Spleen (tissue), 11 donors: ENCODE data around the gene LIMK1. TPM values are rescaled to one million over a fixed set of nuclear protein-coding genes. Genes with fewer than 3 reads are reported as not detected.
A peak's percentile ranks its signal among the peaks of the same experiment; 100 is the strongest.

Experiments used
- DNase-seq: peaks from one replicate; pipeline ENCODE4 v3.0.0-alpha.2; 2020
- H3K27ac ChIP-seq, 8 donors: fragments of 200-600 bp; sonication (generic) in 7 of 8; 1 replicate in 4 of 8; 2 replicates in 4 of 8; pipeline versions ENCODE4 v1.5.0 to v1.8.0; 2016 to 2021; ENCODE audit warnings: inconsistent platforms in 4 of 8, mild to moderate bottlenecking in 4 of 8, moderate library complexity in 1 of 8
- H3K27me3 ChIP-seq, 7 donors: fragments of 200-600 bp; sonication (generic) in 6 of 7; replicated peaks in 1 of 7; 1 replicate in 4 of 7; 2 replicates in 3 of 7; pipeline versions ENCODE4 v1.5.0 to v1.8.0; 2016 to 2021; ENCODE audit warnings: inconsistent platforms in 3 of 7, mild to moderate bottlenecking in 1 of 7
- H3K36me3 ChIP-seq, 6 donors: fragments of 200-600 bp; sonication (generic) in 5 of 6; 1 replicate in 4 of 6; 2 replicates in 2 of 6; pipeline versions ENCODE4 v1.5.0 to v1.8.0; 2016 to 2021; ENCODE audit warnings: inconsistent platforms in 2 of 6
- H3K4me1 ChIP-seq, 6 donors: fragments of 200-600 bp; sonication (generic) in 5 of 6; 1 replicate in 3 of 6; 2 replicates in 3 of 6; pipeline versions ENCODE4 v1.5.0 to v1.8.0; 2016 to 2021; ENCODE audit warnings: inconsistent platforms in 3 of 6
- H3K4me3 ChIP-seq, 8 donors: fragments of 200-600 bp; sonication (generic) in 7 of 8; 1 replicate in 4 of 8; 2 replicates in 4 of 8; pipeline versions ENCODE4 v1.5.0 to v1.8.0; 2016 to 2021; ENCODE audit warnings: inconsistent platforms in 4 of 8, mild to moderate bottlenecking in 4 of 8, moderate library complexity in 2 of 8
- H3K9me3 ChIP-seq, 8 donors: fragments of 200-600 bp; sonication (generic) in 7 of 8; 1 replicate in 4 of 8; 2 replicates in 4 of 8; pipeline versions ENCODE4 v1.5.0 to v1.8.0; 2016 to 2021; ENCODE audit warnings: inconsistent platforms in 4 of 8
- POLR2A ChIP-seq, 3 donors: fragments of 450-650 bp; IDR thresholded peaks; one replicate each; pipeline ENCODE4 v1.5.1; 2017; ENCODE audit warnings: antibody characterized with exemption in 3 of 3, mild to moderate bottlenecking in 1 of 3
- POLR2AphosphoS5 ChIP-seq, 3 donors: sonication (generic); formaldehyde crosslinking; IDR thresholded peaks; one replicate each; pipeline ENCODE4 v1.5.1; 2017; ENCODE audit warnings: antibody characterized with exemption in 3 of 3
- WGBS, 5 donors: extraction: QIAGEN DNeasy Blood & Tissue Kit in 3 of 5; methylation state at CpG; one replicate each; pipeline versions ENCODE4 v1.1.5 to v1.1.7; 2013 to 2018; 5-methylcytosine and 5-hydroxymethylcytosine counted together
- intact Hi-C: fragments of 100-400 bp; cut with DNase I; formaldehyde crosslinking; loops from one replicate; pipeline ENCODE4 v1.15.0; 2023; ENCODE audit warnings: low total_unique reads
- polyA plus RNA-seq, 3 donors: library from polyadenylated mRNA; stranded (reverse); fragments of 200-250 nt; gene quantifications; one replicate each; pipeline ENCODE4 v1.2.1, GENCODE V29; 2013
- total RNA-seq, 7 donors: library from RNA; depleted of rRNA in 3 of 7; stranded (reverse); fragments of >200 nt in 3 of 7; fragmentation: NEBNext Ultra II Directional in 4 of 7; extraction: Animal tissue kit (Norgen Biotek cat#: 25700) in 4 of 7; gene quantifications; one replicate each; pipeline versions ENCODE4 v1.1.0 to v1.2.1, GENCODE V29; 2016 to 2021
- TF ChIP-seq, protein P1 (sequence below), 11 experiments: fragments of 200-600 bp in 7 of 11; fragments of 450-650 bp in 4 of 11; sonication (generic) in 4 of 11; IDR thresholded peaks in 8 of 11; conservative IDR thresholded peaks in 3 of 11; 1 replicate in 7 of 11; 2 replicates in 4 of 11; pipeline versions ENCODE4 v1.4.0 to v1.8.0; 2016 to 2021; ENCODE audit warnings: antibody characterized with exemption in 11 of 11, inconsistent platforms in 4 of 11, mild to moderate bottlenecking in 1 of 11
- donor health status: healthy with polysubstance abuse.
- donor health status: DM: no; HTN: no; CAD: no; lungs with moderate emphysema.
- donor health status: DM: no; HTN: no; CAD: no.
- donor health status: Bipolar disorder and iron deficiency.
- donor health status: healthy.
- donor health status: DM: no; HTN: no; CAD: no.
- donor health status: DM: yes; HTN: yes; CAD: no.

The LIMK1 gene
- total and polyA plus RNA-seq, 10 donors: 15.2 to 45.8 (median 36.9) TPM

DNA sequence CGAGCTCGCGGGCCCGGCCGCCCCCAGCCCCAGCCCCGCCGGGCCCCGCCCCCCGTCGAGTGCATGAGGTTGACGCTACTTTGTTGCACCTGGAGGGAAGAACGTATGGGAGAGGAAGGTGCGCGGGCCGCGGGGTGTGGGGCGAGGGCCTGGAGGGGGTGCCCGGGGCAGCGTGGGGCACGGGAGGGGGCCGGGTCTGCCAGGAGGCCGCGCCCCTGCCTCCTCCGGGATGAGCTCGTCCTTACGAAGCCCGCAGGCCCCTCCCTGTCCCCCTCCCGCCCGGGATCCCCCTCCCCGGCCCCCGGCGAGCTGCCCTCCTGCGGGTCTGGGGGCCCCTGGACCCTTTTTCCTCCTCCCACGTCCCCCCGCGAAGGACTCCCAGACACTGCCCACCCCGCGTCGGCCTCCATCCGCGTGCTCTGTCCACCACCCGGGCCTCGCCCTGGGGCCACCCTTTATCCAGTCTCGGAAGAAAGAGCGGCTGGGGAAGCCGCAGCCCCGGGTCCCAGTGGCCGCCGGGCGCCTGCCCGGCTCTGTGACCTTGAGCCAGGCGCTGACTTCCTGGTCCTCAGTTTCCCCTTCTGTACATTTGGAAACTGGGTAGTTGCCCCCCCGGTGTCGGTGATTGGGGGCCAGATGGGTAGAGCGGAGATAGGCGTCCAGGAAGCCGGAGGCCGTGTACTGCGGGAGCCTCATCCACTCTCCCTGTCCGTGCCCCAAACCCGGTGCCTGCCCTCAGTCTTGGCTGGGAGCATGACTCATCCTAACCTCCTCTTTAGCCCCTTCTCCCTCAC, 521 bp downstream of the LIMK1 start:
- TF ChIP-seq, protein P1, sequence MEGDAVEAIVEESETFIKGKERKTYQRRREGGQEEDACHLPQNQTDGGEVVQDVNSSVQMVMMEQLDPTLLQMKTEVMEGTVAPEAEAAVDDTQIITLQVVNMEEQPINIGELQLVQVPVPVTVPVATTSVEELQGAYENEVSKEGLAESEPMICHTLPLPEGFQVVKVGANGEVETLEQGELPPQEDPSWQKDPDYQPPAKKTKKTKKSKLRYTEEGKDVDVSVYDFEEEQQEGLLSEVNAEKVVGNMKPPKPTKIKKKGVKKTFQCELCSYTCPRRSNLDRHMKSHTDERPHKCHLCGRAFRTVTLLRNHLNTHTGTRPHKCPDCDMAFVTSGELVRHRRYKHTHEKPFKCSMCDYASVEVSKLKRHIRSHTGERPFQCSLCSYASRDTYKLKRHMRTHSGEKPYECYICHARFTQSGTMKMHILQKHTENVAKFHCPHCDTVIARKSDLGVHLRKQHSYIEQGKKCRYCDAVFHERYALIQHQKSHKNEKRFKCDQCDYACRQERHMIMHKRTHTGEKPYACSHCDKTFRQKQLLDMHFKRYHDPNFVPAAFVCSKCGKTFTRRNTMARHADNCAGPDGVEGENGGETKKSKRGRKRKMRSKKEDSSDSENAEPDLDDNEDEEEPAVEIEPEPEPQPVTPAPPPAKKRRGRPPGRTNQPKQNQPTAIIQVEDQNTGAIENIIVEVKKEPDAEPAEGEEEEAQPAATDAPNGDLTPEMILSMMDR (IDR thresholded peaks at IDR 0.05 in 8 of 11, conservative IDR thresholded peaks at IDR 0.05 in 3 of 11): no peak
- peak in 1 of 3 donors; percentile 19 for TF ChIP-seq POLR2AphosphoS5 (IDR thresholded peaks at IDR 0.05)
- Histone ChIP-seq H3K36me3 (peaks cover 0 to 24% (median 0%) of the 10 kb centered on the region in 6 donors), H3K4me1 (peaks cover 8 to 29% (median 21%) of the 10 kb centered on the region in 6 donors), H3K4me3 (peak overlapping the region; percentile 57 to 92 (median 68)), H3K27ac (peak overlapping the region in 6 of 8 donors; percentile 19 to 83 (median 64)), H3K27me3 (no peaks in the 10 kb centered on the region), H3K9me3 (no peaks in the 10 kb centered on the region)
- DNase-seq: no peak
- intact Hi-C loops: loop anchor here (5.0 kb wide), 1 partner anchor 88 kb away; the partner anchor contains the start of gene EIF4H
- 1 to 3% (median 2%) methylated on average over 20 to 61 of the region's 61 CpGs for WGBS, 5 donors

DNA sequence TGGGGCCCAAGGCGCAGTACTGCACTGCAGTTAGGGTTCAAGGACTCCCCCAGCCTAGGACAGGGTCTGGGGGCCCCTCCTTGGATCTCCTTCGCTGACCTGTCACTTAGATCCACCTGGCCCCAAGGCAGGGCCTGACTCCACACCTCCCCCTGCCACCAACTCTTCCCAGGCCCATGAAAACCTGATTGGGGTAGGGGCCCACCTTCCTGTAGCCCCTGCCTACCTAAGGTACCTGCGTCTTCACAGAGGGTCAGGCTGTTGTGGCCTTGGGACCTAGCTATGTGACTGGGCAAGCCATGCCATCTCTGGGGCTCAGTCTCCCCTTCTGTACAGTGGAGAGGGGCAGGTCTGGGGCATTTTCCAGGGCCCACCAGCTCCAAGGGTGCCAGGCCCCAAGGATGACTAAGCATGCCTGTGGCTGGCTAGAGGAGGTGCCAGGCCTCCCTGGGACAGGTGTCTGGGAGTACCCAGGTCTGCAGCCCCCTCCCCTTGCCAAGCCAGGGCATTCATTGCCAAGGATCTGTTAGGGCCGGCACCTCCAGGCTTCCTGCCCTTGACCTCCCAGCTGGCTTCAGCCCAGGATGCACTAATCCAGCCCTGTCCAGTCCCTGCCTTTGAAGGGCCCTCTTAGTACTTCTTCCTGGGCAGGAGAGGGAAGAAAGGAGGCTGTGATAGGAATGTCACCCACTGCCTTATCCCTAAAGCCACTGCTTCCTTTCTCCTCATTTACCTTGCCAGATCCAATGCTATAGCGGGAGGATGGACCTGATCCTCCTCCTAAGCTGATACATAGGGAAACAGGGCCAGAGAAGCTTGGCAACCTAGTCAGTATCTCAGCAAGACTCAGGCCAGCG, 1.3 kb downstream of the LIMK1 start:
- WGBS, 5 donors: 65 to 72% (median 68%) methylated on average over 6 of the region's 6 CpGs
- Histone ChIP-seq H3K27ac (peak overlapping the region in 4 of 8 donors; percentile 53 to 83 (median 76)), H3K9me3 (no peaks in the 10 kb centered on the region), H3K36me3 (peaks cover 0 to 24% (median 0%) of the 10 kb centered on the region in 6 donors), H3K4me1 (peaks cover 8 to 29% (median 21%) of the 10 kb centered on the region in 6 donors), H3K27me3 (no peaks in the 10 kb centered on the region), H3K4me3 (peak overlapping the region in 7 of 8 donors; percentile 57 to 92 (median 72))
- TF ChIP-seq, protein P1 (IDR thresholded peaks at IDR 0.05 in 8 of 11, conservative IDR thresholded peaks at IDR 0.05 in 3 of 11): no peak
- TF ChIP-seq POLR2A (IDR thresholded peaks at IDR 0.05): no peak
- no peak for TF ChIP-seq POLR2AphosphoS5 (IDR thresholded peaks at IDR 0.05)
- DNase-seq: no peak
- intact Hi-C loops: loop anchor here (5.0 kb wide), 1 partner anchor 87 kb away; the partner anchor contains the start of gene EIF4H

DNA sequence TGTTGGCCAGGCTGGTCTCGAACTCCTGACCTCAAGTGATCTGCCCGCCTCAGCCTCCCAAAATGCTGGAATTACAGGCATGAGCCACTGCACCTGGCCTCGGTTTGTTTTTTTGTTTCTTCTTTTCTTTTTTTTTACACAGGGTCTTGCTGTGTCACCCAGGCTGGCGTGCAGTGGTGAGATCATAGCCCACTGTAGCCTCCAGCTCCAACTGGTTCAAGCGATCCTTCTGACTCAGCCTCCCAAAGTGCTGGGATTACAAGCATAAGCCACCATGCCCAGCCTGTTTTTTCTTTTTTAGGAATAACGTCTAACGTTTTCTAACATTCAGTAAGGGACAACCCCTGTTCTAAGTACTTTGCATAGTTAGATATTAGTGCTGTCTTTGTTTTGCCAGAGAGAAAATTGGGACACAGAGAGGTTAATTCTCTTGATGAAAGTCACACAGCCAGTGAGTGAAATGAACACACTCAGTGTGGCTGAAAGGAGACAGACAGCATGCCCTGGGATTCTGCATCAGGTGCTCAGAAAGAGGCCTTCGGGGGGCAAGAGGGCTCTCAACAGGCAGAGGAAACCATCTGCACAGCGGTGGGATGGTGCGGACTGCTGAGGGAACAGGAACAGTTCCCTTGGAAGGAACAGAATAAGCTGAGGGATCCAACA, 4.3 kb downstream of the LIMK1 start:
- Histone ChIP-seq H3K36me3 (peaks cover 0 to 24% (median 0%) of the 10 kb centered on the region in 6 donors), H3K4me1 (peaks cover 18 to 40% (median 28%) of the 10 kb centered on the region in 6 donors), H3K27me3 (no peaks in the 10 kb centered on the region), H3K9me3 (no peaks in the 10 kb centered on the region), H3K27ac (no peak overlapping the region), H3K4me3 (no peak overlapping the region)
- DNase-seq: no peak
- WGBS, 5 donors: 91 to 95% (median 93%) methylated on average over 10 of the region's 10 CpGs
- TF ChIP-seq POLR2AphosphoS5 (IDR thresholded peaks at IDR 0.05): no peak
- TF ChIP-seq, protein P1 (IDR thresholded peaks at IDR 0.05 in 8 of 11, conservative IDR thresholded peaks at IDR 0.05 in 3 of 11): no peak
- TF ChIP-seq POLR2A (IDR thresholded peaks at IDR 0.05): no peak
- intact Hi-C loops: no loop called here
